K562 (cell line): ENCODE results near the gene ITGA11. TPM values are rescaled to one million over a fixed set of nuclear protein-coding genes. Genes with fewer than 3 reads are reported as not detected.
A peak's percentile ranks its signal among the peaks of the same experiment; 100 is the strongest.

Experiments used
- CHD7 ChIP-seq: fragments of 200-600 bp; sonication (generic); IDR thresholded peaks from one replicate; pipeline ENCODE4 v1.6.1; 2012; ENCODE audit warnings: mild to moderate bottlenecking, low read depth, low read length, inconsistent platforms
- MIER1 ChIP-seq: fragments of 450-650 bp; IDR thresholded peaks from 2 replicates; pipeline ENCODE4 v1.6.1; 2016; ENCODE audit warnings: antibody characterized with exemption, mild to moderate bottlenecking, low read depth
- MTA1 ChIP-seq: fragments of 450-650 bp; IDR thresholded peaks from 2 replicates; pipeline ENCODE4 v1.6.1; 2017; ENCODE audit warnings: borderline replicate concordance
- MYC ChIP-seq, 2 experiments: fragments of 250-450 bp in 1 of 2; sonication (Bioruptor Pico) in 1 of 2; IDR thresholded peaks; 2 replicates each; pipeline versions ENCODE4 v1.5.1 to v1.6.1; 2012 to 2021; ENCODE audit warnings: low read depth in 2 of 2, borderline replicate concordance in 1 of 2, improper control_type of control experiment in 1 of 2, low read length in 1 of 2, mild to moderate bottlenecking in 1 of 2, moderate library complexity in 1 of 2
- NR2C1 ChIP-seq, 2 experiments: fragments of 450-650 bp; IDR thresholded peaks; 2 replicates each; pipeline ENCODE4 v1.6.1; 2017; ENCODE audit warnings: mild to moderate bottlenecking in 2 of 2, antibody characterized with exemption in 1 of 2, inconsistent platforms in 1 of 2, missing compliant biosample characterization in 1 of 2, missing genetic modification characterization in 1 of 2
- polyA plus RNA-seq, 8 experiments: library from polyadenylated mRNA; depleted of rRNA in 4 of 8; stranded (reverse) in 5 of 8; unstranded in 3 of 8; fragments of >200 nt; fragmentation: Nextera tagmentation in 2 of 8; fragmentation: Illumina TruSeq in 1 of 8; extraction: Ambion mirVana in 2 of 8; extraction: Trizol in 1 of 8; gene quantifications; 2 replicates each; pipeline versions ENCODE4 v1.2.1 to v1.2.3, GENCODE V29; 2011 to 2014; ENCODE audit warnings: inconsistent platforms in 1 of 8, missing spikeins in 1 of 8
- total RNA-seq, 7 experiments: library from RNA; depleted of rRNA in 6 of 7; stranded (reverse); fragments of >200 nt in 6 of 7; fragmentation: Illumina TruSeq in 2 of 7; extraction: Trizol in 2 of 7; gene quantifications; 2 replicates each; pipeline versions ENCODE4 v1.2.1 to v1.2.3, GENCODE V29; 2011 to 2021; ENCODE audit warnings: low replicate concordance in 1 of 7
- TF ChIP-seq, protein P1 (sequence below), 3 experiments: fragments of 200-800 bp in 1 of 3; fragments of 250-450 bp in 1 of 3; fragments of 450-650 bp in 1 of 3; sonication (Bioruptor Pico) in 1 of 3; sonication (Bioruptor generic) in 1 of 3; formaldehyde crosslinking in 1 of 3; IDR thresholded peaks; 2 replicates each; pipeline versions ENCODE4 v1.6.1 to v1.8.0; 2016 to 2022; ENCODE audit warnings: mild to moderate bottlenecking in 2 of 3, missing genetic modification characterization in 2 of 3, missing compliant biosample characterization in 1 of 3, moderate library complexity in 1 of 3
- TF ChIP-seq, protein P2 (sequence below): fragments of 450-650 bp; IDR thresholded peaks from 2 replicates; pipeline ENCODE4 v1.6.1; 2016; ENCODE audit warnings: borderline replicate concordance

ITGA11 gene
- total and polyA plus RNA-seq, 9 of the 15 experiments (the other 6 are each of a cell fraction or from before 2014, with no cell fraction given): 0.01 TPM; not detected in 8

DNA sequence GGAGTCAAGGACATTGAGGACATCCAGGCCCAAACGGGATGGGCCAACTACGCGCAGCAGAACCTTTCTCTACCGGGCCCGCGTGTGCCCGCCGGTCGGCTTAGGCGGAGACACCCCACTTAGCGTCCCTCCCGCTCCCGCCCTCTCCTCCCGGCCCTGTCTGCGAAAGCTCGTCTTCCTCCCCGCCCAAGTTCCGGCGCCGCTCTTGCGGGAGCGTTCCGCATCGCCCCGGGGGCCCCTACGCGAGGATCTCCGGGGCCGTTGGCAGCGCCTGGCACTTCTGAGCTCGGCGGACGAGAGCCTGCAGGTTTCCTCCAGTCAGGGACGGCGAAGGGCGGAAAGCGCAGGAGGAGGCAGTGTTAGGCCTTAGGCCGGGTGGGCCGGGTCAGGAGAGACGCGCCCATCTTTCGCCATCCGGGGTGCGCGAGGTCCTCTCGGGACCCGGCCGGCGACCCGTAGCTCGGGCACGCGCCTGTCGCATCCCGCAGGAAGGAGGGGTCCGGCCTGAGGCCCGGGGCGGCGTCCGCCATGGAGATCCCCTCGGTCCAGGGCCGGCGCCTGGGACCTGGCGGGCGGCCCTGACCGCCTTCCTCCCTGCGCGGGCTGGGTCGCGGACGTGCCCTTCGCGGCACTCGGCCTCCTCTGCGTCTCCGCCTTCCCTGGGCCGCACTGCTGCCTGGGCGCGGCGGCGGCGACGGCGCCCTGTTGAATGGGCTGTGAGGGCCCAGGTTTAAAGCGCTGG lies 154.2 kb downstream of the ITGA11 start, which contains the start of gene FEM1B (continued):
- TF ChIP-seq CHD7 (no peak), MIER1 (0 out of 2 replicates have a peak, but pooled peaks have one; percentile 59), MTA1 (peak; percentile 68; the same call in 1 of the 2 replicates), MYC (IDR thresholded peaks at IDR 0.05; ENCODE audit: low read depth, low read length) (peak; percentile 82), MYC (CRISPR knock-in tag; IDR thresholded peaks at IDR 0.05; ENCODE audit: borderline replicate concordance, low read depth) (peak; percentile 83; the same call in 1 of the 2 replicates), NR2C1 (IDR thresholded peaks at IDR 0.05) (peak; percentile 58), NR2C1 (tag; IDR thresholded peaks at IDR 0.05) (peak; percentile 65)
- TF ChIP-seq, protein P1, sequence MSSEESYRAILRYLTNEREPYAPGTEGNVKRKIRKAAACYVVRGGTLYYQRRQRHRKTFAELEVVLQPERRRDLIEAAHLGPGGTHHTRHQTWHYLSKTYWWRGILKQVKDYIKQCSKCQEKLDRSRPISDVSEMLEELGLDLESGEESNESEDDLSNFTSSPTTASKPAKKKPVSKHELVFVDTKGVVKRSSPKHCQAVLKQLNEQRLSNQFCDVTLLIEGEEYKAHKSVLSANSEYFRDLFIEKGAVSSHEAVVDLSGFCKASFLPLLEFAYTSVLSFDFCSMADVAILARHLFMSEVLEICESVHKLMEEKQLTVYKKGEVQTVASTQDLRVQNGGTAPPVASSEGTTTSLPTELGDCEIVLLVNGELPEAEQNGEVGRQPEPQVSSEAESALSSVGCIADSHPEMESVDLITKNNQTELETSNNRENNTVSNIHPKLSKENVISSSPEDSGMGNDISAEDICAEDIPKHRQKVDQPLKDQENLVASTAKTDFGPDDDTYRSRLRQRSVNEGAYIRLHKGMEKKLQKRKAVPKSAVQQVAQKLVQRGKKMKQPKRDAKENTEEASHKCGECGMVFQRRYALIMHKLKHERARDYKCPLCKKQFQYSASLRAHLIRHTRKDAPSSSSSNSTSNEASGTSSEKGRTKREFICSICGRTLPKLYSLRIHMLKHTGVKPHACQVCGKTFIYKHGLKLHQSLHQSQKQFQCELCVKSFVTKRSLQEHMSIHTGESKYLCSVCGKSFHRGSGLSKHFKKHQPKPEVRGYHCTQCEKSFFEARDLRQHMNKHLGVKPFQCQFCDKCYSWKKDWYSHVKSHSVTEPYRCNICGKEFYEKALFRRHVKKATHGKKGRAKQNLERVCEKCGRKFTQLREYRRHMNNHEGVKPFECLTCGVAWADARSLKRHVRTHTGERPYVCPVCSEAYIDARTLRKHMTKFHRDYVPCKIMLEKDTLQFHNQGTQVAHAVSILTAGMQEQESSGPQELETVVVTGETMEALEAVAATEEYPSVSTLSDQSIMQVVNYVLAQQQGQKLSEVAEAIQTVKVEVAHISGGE (CRISPR knock-in tag; IDR thresholded peaks at IDR 0.05): peak; percentile 96 to 100 (median 98)
- TF ChIP-seq, protein P2, sequence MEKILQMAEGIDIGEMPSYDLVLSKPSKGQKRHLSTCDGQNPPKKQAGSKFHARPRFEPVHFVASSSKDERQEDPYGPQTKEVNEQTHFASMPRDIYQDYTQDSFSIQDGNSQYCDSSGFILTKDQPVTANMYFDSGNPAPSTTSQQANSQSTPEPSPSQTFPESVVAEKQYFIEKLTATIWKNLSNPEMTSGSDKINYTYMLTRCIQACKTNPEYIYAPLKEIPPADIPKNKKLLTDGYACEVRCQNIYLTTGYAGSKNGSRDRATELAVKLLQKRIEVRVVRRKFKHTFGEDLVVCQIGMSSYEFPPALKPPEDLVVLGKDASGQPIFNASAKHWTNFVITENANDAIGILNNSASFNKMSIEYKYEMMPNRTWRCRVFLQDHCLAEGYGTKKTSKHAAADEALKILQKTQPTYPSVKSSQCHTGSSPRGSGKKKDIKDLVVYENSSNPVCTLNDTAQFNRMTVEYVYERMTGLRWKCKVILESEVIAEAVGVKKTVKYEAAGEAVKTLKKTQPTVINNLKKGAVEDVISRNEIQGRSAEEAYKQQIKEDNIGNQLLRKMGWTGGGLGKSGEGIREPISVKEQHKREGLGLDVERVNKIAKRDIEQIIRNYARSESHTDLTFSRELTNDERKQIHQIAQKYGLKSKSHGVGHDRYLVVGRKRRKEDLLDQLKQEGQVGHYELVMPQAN: peak; percentile 58; the same call in 1 of the 2 replicates
